LNCaP clone FGC (cell line): Measurements from ENCODE around the gene PACRG.

Experiments used
- DNase-seq: peaks from one replicate; pipeline ENCODE4 v3.0.0-alpha.2; 2011; ENCODE audit warnings: low read depth
- H3K4me3 ChIP-seq: 2 replicates; pipeline ENCODE4 v1.5.1; 2011; ENCODE audit warnings: mild to moderate bottlenecking, low read depth, low read length, control low read depth
- CTCF ChIP-seq: IDR thresholded peaks from 2 replicates; pipeline ENCODE4 v1.5.1; 2012; ENCODE audit warnings: mild to moderate bottlenecking; ENCODE audit not compliant: control insufficient read depth, insufficient read depth; ENCODE audit errors: extremely low read depth

Gene PACRG

GRCh38 chr6:162864911-162865310 is 137.1 kb downstream of the PACRG start:
- TF ChIP-seq CTCF: no peak
- DNase-seq: no peak
- H3K4me3 ChIP-seq: no peak overlapping the region

- DNase-seq: no peak
- no peak for TF ChIP-seq CTCF
- no peak overlapping the region for H3K4me3 ChIP-seq
Observed at GRCh38 chr6:162866656-162867055, 138.9 kb downstream of the PACRG start.

- no peak for TF ChIP-seq CTCF
- DNase-seq: no peak
- H3K4me3 ChIP-seq: no peak overlapping the region
Observed at GRCh38 chr6:162868397-162868796, 140.6 kb downstream of the PACRG start.

GRCh38 chr6:162871966-162872365 is 144.2 kb downstream of the PACRG start:
- DNase-seq: no peak
- TF ChIP-seq CTCF: no peak
- H3K4me3 ChIP-seq: no peak overlapping the region

- H3K4me3 ChIP-seq: no peak overlapping the region
- DNase-seq: no peak
- no peak for TF ChIP-seq CTCF
Observed at GRCh38 chr6:162873537-162873936, 145.8 kb downstream of the PACRG start.

- no peak for TF ChIP-seq CTCF
- DNase-seq: no peak
Observed at GRCh38 chr6:162875070-162875469, 147.3 kb downstream of the PACRG start.

GRCh38 chr6:162882801-162883481 is 155.2 kb downstream of the PACRG start:
- H3K4me3 ChIP-seq: no peak overlapping the region
- no peak for DNase-seq
- no peak for TF ChIP-seq CTCF

More at GRCh38 chr6:162875070-162875469, 147.3 kb downstream of the PACRG start:
- no peak overlapping the region for H3K4me3 ChIP-seq
